HG02970 (cell line): Measurements from ENCODE around the gene SMOC2.

ENCODE experiments used
- ATAC-seq: cut with Tn5 transposase; IDR thresholded peaks from one replicate; pipeline ENCODE4 v1.9.1; 2021; ENCODE audit warnings: mild to moderate bottlenecking, moderate library complexity, moderate number of reproducible peaks; ENCODE audit not compliant: unreplicated experiment, low FRiP score

SMOC2 gene

DNA sequence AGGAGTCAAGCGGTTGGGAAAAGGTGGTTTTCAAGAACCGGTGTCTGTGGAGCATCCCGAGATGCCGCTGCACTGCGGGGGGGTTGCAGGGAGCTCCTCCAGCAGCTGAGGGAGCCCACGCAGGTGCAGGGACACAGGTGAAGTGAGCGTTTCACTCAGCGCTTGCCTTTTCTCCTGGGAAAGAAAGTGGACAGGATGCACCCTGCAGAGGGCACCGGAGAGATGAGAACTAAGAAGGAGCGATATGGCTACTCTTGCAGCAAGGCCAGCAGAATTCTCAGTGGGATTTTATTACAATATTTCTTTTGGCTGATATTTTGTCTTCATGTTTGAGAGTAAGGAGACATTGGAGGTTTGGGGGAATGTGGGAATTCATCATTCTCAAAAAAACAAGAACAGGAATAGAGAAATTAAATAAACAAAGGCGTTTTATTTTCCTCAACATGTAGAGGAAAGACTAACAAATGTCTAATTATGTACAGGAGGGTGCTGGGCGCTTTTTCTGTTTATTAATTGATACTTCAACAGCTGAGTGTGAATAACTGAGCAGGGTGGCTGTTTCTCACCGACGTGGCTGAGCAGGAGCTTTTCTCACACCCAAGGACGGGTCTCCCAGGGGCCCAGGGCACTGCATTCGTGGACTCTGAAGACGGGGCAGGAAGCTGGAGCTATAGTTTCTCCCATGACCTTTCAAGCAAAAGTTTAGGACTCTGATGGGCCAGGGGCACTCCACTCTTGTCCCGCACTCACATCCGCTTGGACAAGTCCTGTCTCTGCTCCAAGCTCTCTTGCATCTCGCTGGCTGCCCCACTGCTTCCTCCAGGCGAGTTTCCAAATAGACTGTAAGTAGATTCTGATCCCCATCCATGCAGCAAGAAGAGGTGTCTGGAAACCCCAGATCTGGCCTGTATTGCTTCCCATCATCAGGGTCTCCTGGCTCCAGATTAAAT, 176.1 kb downstream of the SMOC2 start:
- no peak for ATAC-seq

GRCh38 chr6:168618546-168619315, 177.7 kb downstream of the SMOC2 start:
- no peak for ATAC-seq

DNA sequence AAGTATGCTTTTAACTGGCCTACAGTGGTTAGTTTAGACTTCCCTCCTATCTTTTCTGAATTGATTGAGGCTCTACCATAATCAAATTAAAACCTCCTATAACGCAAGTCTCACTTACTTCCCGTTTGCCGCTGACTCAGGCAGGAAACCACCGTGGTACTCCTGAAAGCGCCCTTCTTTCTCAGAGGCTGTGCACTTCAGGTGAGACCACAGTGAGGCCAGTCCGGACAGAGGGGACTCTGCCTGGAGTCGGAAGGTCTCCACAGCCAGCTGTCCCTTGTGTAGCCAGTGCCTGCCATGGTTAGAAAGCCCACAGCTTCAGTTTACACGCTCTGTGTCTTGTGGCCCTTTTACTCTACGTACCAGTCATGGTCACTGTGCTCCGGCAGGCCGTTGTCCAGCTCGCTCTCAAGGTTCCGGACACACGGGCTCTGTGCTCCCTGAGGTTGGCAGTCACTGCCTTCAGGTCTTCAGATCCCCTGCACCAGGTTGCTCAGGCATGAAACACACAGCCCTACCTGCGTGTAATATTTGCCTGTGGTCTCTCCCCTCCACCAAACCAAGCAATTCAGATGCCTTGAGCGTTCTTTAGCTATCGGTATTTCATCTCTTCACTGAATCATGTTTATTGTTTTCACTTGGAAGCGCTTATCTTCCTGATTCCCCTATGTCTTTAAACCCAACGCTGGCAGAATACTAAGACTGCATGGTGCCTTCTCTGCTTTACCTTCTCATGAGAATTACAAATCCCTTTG, 178.8 kb downstream of the SMOC2 start:
- no peak for ATAC-seq

- ATAC-seq: no peak
Observed at GRCh38 chr6:168620578-168620977, 179.6 kb downstream of the SMOC2 start.

DNA sequence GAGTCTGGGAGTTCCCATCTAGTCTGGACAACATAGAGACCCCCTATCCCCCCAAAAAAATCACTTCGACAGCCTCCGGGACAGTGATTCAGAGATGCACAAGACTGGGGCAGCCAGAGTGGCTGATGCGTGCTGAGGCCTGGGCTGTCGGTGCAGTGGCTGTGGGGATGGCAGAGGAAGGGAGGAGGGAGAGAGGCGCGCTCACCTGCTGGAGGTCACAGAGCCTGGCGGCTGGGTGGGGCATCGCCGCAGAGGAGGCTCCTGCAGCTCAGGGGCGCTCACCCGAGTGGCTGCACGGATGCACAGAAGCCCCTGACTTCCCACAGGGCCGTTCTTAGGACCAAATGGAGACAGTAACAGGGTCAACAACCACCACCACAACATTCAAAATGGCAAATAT, 182.8 kb downstream of the SMOC2 start:
- no peak for ATAC-seq

DNA sequence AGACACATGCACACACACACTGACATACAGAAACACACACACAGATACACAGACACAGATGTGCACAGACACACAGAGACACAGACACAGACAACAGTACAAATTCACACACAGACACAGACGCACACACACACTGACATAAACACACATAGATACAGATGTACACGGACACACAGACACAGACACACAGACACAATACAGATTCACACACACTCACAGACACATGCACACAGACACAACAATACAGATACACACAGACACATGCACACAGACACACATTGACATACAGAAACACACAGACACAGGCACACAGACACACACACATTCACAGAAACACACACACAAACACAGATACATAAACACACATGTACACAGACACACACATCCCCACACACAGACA, 183.6 kb downstream of the SMOC2 start:
- ATAC-seq: no peak

- no peak for ATAC-seq
Observed at GRCh38 chr6:168624948-168625347, 184.0 kb downstream of the SMOC2 start.

- ATAC-seq: no peak
Observed at GRCh38 chr6:168625602-168626001, 184.6 kb downstream of the SMOC2 start.

GRCh38 chr6:168626046-168626602, 185.1 kb downstream of the SMOC2 start:
- no peak for ATAC-seq

DNA sequence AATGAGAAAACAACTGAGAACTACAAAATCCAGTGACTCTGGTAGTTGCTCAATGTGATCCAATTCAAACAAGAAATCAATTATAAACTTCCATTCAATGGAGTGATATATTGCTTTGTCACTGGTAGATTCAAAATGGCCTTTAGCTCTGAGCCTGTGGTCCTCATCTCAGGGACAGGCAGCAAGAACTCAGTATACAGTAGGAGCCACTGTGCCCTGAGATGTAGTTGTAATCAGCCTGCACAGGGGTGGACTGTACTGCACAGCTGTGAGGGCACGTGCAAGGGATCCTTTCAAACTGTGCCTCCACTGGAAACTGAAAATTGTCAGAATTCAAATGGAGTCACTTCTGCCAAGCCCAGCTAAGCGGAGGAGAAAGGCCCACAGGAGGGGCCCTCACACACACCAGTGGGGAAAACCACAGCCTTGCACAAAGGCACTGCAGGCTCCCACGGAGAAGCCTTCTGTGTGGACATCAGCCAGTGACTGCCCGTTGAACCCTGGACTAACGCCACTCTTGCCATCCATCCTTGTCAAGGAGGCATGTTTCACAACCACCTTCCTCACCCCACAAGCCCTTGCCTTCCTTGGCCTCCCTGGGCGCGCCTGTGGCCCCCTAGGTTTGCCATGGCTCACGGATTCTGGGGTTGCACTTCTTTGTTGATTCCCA, 186.7 kb downstream of the SMOC2 start:
- ATAC-seq: no peak

- ATAC-seq: no peak
Observed at GRCh38 chr6:168628176-168628553, 187.2 kb downstream of the SMOC2 start.

- ATAC-seq: no peak
Observed at GRCh38 chr6:168628732-168629245, 187.8 kb downstream of the SMOC2 start.

- ATAC-seq: no peak
Observed at GRCh38 chr6:168631564-168631963, 190.6 kb downstream of the SMOC2 start.

DNA sequence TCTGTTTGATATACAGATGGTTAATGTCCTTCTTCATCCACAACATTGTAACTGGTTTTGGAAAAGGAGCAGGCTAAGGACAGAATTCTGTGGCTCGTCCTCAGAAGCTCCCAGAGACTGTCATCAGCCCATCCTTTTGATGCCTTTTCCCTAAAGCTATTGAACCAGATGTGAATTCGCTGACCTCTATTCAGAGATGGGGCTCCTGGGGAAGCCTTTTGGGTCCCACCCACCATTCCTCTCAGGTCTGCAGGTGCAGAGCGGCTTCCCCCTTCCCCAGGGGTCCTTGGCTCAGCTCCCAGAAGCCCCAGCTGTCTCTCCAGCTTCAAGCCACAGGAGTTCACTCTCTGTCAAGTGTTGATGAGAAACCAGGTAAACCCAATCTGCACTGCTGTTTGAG, 191.7 kb downstream of the SMOC2 start:
- ATAC-seq: no peak

DNA sequence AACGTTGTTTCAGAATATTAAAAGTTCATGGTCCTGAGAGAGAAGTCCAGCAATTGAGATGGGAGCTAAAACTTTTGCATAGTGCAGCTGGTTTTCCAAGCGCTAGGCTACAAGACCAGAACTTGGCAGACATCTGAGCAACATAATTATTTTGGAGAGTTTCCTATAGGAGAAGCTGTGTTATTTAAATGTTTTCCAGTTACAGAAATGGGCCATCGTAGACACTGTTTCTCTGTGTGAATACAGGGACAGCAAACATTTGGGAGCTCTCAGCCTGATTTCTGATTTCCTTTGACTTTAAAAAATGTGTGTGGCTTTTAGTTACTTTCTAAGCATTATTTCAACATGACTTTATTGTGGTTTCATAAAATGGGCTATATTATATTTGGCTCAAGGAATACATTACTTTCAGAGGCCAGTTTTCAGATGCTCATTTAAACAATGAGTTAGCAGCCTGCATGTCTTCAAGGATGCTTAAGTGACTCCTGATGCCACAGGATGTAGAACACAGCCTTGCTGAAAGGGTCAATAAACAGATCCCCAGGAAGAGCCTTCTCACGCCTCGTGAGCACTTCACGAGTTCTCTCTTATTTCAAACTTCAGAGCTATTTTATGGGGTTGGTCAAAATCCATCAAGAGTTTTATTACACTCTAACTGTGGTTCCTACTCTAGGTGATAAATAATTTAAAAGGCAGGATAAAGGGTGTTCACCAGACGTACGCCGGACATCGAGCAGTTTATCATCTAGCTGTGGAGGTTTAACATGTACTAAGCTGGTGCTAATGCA, 193.8 kb downstream of the SMOC2 start:
- no peak for ATAC-seq

DNA sequence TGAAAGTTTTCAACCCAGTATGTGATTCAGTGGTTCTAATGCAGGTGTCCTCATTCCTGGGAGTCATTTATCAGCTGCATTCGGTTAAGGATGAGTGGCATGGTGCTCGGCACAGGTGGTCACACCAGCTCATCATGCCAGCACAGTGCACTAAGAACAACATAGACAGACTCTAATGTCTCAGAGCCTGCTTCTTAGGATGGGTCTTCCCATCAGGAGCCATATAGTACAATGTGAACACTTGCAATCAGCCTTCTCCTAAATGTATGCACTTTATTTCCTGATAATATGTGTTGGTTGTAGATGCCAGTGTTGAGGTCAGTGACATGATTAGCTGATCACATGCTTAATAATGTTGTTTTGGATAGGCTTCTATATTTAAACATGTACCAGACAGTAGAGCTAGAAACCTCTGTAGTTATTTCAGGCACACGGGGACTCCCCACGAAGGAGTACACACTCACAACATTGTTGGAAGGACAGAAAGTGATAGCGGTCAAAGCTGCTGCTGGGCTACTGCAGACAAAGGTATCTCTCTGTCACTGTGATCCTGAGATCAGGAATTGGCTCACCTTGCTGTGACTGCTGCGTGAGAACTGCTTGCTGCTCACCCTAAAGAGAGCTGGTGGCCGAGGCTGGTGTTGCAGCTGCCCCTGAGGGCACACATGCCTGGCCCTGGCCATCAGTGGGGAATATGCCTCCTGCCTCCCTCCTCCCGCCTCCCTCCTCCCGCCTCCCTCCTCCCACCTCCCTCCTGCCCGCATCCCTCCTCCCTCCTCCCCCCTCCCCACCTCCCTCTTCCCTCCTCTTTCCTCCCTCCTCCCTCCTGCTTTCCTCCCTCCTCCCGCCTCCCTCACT, 195.4 kb downstream of the SMOC2 start:
- ATAC-seq: no peak

DNA sequence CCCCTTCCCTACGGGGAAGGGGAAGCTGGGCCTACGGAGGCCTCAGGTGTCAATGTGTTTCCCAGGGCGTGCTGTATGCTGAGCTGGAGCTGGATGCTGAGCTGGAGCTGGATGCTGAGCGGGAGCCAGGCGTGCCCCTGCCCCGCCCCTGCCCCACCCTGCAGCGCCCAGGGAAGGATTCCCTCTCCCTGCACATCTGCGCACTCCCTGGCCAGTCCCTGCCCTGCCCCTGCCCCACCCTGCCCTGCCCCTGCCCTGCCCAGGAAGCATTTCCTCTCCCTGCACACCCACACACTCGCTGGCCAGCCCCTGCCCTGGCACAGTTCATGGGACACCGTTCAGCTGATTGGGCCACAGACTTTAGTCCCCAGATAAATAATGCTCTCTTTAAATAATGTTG, 196.8 kb downstream of the SMOC2 start:
- no peak for ATAC-seq
